Stimulated activated CD8-positive, alpha-beta memory T cell treated with anti-CD3 and anti-CD28 coated beads, Interleukin-4, amount 100 ng/mL, for 48 hours (primary cell): ENCODE data around the gene SEC61B.

Experiments used
- DNase-seq: peaks from one replicate; pipeline ENCODE4 v3.0.0-alpha.2; 2020

The SEC61B gene

DNA sequence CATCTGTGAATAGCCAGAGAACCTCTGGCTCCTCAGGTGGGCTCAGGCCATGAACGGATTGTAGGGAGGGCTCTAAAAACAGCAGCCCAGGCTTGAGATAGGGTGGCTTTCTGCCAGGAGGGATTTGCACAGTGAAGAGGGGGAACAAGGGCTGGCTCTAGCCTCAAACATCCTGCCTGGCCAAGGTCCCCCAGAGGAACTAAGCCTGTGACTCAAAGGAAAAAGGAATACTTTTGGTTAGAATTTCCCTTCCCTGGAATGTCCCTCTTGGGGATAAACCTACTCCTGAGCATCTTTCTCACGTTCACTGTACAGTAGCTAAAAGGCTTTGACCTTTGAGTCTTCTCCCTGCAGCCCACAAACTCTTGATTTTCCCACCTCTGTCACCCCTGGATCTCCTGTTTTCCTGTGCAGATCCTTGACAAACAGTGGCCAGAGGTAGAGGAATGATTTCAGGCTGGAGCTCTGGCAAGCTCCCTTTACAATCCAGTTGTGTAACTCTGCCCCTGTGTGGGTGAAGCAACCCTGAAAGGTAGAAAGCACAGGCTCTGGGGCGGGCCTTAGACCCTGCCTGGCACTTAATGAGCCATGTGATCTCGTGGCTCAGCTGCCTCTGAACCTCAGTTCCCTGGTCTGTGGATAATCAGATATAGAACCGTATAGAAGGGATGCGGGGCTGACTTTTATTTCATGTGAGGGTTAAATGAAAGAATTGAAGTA lies 17.4 kb downstream of the SEC61B start:
- no peak for DNase-seq

DNA sequence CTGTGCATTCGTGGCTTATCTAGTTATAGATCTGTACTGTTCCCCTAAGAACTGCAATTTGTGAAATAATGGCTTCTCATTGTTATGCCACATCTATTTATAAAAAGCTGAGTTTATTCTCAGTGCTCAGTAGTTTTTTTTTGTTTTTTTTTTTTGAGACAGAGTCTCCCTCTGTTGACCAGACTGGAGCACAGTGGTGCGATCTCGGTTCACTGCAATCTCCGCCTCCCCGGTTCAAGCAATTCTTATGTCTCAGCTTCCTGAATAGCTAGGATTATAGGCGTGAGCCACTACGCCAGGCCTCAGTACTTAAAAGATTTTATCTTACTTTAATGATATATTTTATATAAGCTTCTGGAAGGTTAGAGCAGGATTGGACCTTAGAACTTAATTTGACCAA lies 19.0 kb downstream of the SEC61B start:
- DNase-seq = no peak

DNA sequence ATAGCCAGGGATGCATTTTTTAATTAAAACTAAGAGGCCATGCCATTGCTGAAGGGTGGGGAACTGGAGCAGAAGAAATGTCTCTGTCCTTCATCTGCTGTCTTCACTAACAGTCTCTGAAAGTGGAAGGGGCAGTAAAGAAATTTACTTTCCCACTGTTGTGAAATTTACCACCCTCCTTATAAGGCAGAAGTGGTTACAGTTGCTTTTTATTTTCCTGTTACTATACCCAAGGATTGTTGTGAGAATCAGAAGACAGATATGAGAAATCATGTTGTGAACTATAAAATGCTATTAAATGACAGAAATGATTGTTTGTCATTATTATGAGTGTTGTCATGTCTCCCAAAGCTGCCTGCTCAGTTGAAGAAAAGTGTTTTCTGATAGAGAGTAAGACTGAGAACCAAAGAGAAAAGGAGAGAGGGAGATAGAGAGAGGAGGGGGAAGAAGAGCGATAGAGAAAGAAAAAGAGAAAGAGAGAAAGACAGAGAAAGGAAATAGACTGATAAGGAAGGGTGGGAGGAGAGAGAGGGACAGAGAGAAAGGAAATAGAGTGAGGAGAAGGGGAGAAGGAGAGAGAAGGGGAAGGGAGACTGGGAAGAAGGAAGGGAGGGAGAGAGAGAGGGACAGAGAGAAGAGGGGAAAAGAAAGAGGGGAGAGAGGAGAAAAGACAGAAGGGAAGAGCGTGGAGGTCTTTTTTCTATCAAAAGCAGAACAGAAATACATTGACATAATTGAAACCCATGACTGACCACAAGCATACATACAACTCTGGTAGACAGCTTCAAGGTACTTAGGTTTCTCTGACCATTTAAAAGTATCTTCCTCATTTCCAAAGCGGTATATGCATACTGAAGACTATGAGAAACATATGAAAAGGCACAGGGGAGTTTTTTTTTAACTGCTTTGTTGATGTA lies 22.5 kb downstream of the SEC61B start:
- no peak for DNase-seq

DNA sequence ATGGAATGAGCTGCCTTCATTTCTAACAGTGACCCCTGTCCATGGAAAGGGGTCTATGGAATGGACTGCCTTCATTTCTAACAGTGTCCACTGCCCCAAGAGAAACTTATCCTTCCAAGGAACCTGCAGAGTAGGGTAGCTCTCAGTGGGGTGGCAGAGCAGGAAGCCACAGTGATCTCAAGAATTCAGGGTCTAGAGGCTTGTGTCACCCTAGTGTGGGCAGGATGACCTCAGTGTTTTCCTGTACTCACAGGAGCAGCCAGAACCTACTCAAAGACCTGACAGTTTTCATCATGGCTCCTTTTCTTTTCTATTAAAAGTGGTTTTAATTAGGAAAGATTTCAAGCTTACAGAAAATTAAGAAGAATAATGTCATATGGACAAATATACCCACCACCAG lies 27.5 kb downstream of the SEC61B start:
- DNase-seq = peak; percentile 63

- DNase-seq = no peak
Measured at GRCh38 chr9:99251157-99251556, 29.1 kb downstream of the SEC61B start.

GRCh38 chr9:99253134-99253533 lies 31.1 kb downstream of the SEC61B start:
- DNase-seq = peak; percentile 58

DNA sequence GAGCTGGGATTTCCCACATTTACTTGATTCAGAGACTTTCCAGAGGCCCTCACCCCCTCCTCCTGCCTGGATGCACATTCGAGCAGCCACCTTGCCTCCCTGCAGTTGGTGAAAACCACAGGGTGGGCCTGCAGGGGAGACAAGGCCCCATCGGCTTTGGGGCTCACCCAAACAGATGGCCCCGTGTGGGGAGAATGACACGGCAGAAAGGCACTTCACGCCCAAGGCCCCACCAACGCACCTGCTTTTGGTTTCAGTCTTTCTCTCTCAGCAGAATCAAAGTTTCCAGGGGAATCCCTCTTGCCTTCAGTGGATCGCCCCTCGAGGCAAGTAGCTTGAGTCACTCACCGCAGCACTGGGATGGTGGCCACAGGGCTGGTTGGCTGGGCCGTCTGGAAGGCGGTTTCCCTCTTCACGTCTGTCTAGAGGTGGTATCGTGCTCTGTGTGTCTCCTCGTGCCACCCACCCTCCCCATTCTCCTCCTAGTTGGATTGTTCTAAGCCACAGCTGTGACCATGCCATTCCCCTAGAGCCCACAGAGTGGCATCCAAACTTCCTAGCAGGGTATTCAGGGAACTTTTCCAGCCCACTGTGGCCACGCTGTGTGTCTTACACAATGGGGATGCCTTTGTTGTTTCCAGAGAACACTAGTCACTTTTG lies 31.8 kb downstream of the SEC61B start:
- peak; percentile 91 for DNase-seq

DNA sequence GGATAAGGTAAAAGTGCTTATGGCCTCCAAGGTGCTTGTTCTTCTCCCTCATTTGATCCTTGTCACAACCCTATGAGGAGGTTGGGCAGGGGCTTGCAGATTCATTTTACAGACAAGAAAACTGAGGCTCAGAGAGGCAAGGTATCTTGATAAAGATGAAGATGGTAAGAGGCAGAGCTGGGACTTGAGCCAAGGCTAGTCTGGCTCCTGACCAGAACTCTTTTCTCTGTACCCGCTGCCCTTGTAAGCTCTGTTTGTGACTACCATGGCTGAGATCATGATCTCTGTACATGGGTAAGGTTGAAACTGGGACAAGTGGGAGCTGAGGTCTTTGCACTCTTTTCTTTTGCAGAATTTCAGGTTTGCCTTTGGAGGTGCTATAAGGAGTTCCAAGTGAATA lies 33.6 kb downstream of the SEC61B start:
- DNase-seq = no peak

DNA sequence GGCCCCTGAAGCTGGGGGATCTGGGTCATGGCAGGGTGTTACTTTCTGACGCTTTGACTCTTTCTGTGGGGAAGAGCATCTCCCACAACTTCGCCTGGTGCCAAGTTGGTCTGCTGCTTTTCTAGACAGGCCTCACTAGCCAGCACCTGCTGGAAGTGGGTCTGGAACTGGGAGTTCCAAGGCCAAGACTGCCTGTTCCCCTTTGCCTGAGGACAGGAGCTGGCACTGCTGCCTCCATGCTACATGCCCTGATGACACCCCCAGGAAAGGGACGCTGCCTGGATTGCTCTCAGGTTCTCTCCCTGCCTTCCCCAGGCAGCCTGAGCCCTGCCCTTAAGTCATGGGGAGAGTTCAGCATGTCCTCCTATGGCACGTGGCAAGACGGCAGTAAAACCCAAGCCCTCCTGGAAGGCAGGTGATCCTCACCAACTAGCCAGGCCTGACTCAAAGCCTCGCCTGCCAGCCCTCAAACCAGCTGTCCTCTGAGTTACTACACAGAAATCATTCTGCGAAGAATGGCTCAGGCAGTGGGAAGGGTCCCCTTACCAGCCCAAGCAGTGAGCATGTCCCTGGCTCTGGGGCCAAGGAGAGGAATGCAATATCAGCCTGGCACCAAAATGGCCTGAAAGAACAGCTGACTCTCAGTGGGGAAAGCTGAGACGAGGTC lies 35.8 kb downstream of the SEC61B start:
- no peak for DNase-seq

DNA sequence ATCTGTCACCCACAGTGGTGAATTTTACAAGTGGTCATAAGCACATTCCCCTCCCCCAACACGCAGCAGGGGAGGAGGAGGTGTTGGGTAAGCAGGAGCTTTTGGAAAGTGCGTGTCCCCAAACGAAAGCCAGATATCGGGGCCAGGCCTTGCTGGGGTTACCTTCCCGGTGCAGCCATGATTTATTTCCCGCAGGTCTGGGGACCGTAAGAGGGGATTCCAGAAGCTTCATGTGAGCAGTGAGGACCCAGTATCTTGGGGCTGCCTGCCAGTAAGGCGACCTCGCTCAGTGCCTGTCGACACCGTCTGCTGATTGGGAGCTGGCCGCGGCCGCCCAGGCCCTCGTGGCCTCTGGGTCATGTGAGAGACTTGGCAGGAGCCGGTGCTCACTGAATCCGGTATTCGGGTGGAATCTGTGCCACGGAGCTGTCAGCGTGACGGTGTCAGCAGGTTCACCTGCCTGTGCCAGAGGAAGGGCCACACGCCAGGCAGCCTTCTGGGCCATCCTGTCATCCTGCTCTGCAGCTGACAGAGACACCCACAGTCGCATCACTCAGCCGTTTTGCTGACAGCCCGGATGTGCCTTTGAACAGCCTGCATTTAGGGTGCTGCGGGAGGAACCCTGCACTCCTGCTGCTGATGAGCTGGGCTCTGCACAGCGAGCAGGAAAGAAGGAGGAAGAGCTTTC lies 37.3 kb downstream of the SEC61B start:
- DNase-seq = peak; percentile 50

- DNase-seq = no peak
Measured at GRCh38 chr9:99261923-99262322, 39.8 kb downstream of the SEC61B start.

DNA sequence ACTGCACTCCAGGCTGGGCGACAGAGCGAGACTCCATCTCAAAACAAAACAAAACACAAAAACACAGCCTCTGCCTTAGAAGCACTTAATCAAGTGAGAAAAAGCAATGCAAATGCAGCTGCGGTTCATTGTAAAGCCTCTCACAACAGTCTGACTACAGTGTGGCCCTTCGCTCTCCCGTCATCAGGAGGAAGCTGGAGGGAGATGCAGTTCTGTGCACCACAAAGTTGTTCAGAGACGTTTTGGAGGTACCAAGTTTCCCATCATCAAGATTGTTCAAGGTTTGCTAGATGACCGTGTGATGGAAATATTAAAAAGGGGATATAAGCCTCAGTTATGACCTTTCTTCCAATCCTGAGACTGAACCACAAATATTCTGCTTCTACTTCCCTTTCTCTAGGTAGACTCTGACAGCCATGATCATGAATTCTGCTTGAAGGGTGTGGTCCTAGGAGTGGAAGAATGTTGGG lies 40.9 kb downstream of the SEC61B start:
- no peak for DNase-seq

DNA sequence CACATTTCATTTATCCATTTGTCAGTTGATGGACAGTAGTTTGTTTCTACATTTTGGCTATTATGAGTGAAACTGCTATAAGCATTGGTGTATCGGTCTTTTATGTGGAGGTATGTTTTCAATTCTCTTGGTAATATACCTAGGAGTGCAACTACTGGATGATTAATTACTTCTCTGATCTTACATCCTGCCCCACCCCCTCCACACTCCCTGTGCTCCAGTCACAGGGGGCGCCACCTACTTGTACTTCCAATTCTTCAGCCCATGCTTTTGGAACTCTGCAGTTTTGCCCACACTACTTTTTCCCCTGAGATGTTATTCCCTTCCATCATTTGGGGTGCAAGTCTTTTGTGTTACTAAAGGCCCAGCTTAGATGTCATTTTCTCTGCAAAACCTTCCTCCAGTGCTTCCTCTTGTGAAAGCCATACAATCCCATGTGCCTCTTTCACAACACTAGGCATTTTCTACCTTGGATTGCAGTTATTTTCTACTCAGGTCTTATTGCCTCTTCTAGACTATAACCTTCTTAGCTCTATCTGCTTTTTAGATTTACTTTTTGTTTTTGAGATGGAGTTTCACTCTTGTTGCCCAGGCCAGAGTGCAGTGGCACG lies 42.1 kb downstream of the SEC61B start:
- peak; percentile 54 for DNase-seq

DNA sequence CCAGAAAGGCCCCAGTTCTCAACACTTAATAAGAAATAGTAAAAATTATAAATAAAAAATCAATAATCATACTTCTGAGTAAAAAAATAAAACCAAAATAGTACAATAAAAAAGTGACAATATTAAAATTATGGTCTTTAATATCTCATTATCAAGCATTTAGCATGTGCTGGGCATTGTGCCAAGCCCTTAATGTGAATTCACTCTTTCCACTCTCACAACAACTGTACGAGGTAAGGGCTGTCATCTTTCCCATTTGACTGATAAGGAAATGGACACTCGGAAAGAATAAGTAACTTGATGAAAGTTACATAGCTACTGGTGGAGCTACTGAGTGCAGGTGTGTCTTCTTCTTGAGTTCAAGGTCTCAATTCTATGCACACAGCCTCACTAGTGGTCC lies 43.6 kb downstream of the SEC61B start:
- DNase-seq = no peak

- peak; percentile 85 for DNase-seq
Measured at GRCh38 chr9:99266255-99267023, 44.4 kb downstream of the SEC61B start.

- DNase-seq = no peak
Measured at GRCh38 chr9:99269416-99269815, 47.3 kb downstream of the SEC61B start.

DNA sequence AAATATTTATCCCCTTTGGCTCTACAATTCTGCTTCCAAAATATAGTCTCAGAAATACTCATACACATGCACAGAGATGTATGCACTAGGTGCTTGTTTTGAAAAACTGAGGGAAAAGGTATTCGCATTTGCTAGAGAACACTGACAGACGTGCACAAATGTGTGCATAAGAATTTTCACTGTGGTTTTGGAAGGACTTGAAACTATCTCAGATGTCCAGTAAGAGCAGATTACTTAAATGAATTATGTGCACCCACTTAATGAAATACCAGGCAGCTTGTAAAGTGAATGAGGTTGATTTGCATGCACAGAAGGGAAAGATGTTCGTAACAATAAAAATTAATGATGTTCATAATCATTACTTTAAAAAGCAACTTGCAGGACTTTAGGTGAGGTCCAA lies 48.4 kb downstream of the SEC61B start:
- no peak for DNase-seq

GRCh38 chr9:99272836-99273235 lies 50.8 kb downstream of the SEC61B start:
- no peak for DNase-seq

GRCh38 chr9:99274016-99274415 lies 51.9 kb downstream of the SEC61B start:
- no peak for DNase-seq

- no peak for DNase-seq
Measured at GRCh38 chr9:99274495-99274894, 52.4 kb downstream of the SEC61B start.
